ENCODE data around the gene SLC38A10. TPM values are rescaled to one million over a fixed set of nuclear protein-coding genes. Genes with fewer than 3 reads are reported as not detected.

Gene SLC38A10
- total and polyA plus RNA-seq, 2 of the 13 experiments (the other 11 are each of a cell fraction or from before 2014, with no cell fraction given) = 23.4 to 55.8 TPM

DNA sequence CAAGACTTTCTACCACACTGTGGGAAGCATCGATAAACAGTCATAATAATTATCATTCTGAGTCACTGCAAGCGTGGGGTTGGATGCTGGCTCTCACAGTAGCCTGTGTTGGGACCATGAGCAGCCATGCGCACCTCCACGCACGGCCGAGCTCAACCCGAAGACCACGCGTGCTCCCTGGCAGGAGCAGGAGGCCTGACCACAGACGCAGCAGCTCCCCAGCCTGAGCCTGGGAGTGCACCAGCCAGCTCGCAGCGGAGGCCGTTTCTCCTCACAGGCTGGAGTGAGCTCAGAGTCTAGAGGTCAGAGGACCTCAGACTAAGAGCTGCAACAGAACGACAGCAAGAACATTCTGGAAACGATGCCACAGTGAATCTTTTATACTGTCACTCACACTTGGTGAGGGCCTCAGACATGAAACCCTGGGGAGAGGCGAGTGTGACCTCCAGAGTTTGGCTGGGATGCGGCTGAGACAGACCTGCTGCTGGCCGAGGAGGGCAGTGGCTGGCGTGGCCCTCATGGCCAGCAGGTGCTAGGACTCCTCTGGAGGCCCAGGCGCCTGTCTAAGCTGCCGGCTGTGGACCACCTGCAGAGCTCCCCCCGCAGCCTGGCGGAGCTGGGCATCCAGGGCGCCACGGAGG lies 50.0 kb downstream of the SLC38A10 start (continued):
- no peak for TF ChIP-seq TEAD2 (CRISPR knock-in tag; IDR thresholded peaks at IDR 0.05)
- no peak for TF ChIP-seq TBP (CRISPR knock-in tag; IDR thresholded peaks at IDR 0.05)
- no peak for TF ChIP-seq ADNP (CRISPR knock-in tag; IDR thresholded peaks at IDR 0.05)
- TF ChIP-seq ZNF337 (CRISPR knock-in tag; IDR thresholded peaks at IDR 0.05; ENCODE audit: borderline replicate concordance, low read depth) = no peak
- TF ChIP-seq ZFX (CRISPR knock-in tag; IDR thresholded peaks at IDR 0.05; ENCODE audit: low read depth) = peak; percentile 36; the same call in 1 of the 2 replicates
- 0 out of 2 replicates have a peak, but pooled peaks have one; percentile 35 for TF ChIP-seq ZNF343 (CRISPR knock-in tag; IDR thresholded peaks at IDR 0.05)
- TF ChIP-seq HOXA7 (CRISPR knock-in tag; IDR thresholded peaks at IDR 0.05) = no peak
- no peak for TF ChIP-seq ELF1 (CRISPR knock-in tag; IDR thresholded peaks at IDR 0.05)
- no peak for TF ChIP-seq ZMAT5 (CRISPR knock-in tag; IDR thresholded peaks at IDR 0.05; ENCODE audit: borderline replicate concordance, low read depth)
- TF ChIP-seq ZNF225 (CRISPR knock-in tag; IDR thresholded peaks at IDR 0.05) = no peak
- no peak for TF ChIP-seq ONECUT2 (CRISPR knock-in tag; IDR thresholded peaks at IDR 0.05)
- no peak for TF ChIP-seq EP300 (IDR thresholded peaks at IDR 0.05; ENCODE audit: low read depth in 2 of 2, low read length in 2 of 2)
- TF ChIP-seq EP300 (CRISPR knock-in tag; IDR thresholded peaks at IDR 0.05; ENCODE audit: borderline replicate concordance) = no peak
- TF ChIP-seq HOXA3 (CRISPR knock-in tag; IDR thresholded peaks at IDR 0.05) = peak; percentile 8; the same call in 1 of the 2 replicates
- TF ChIP-seq ZNF292 (CRISPR knock-in tag; IDR thresholded peaks at IDR 0.05; ENCODE audit: borderline replicate concordance, low read depth) = no peak
- no peak for TF ChIP-seq NKX3-1 (CRISPR knock-in tag; IDR thresholded peaks at IDR 0.05)
- no peak for TF ChIP-seq SP1 (IDR thresholded peaks at IDR 0.05)
- TF ChIP-seq SP1 (CRISPR knock-in tag; IDR thresholded peaks at IDR 0.05) = 0 out of 2 replicates have a peak, but pooled peaks have one; percentile 8
- TF ChIP-seq ZNF616 (CRISPR knock-in tag; IDR thresholded peaks at IDR 0.05; ENCODE audit: low read depth) = 0 out of 2 replicates have a peak, but pooled peaks have one; percentile 42
- 0 out of 2 replicates have a peak, but pooled peaks have one; percentile 15 for TF ChIP-seq ZBTB43 (CRISPR knock-in tag; conservative IDR thresholded peaks at IDR 0.05)
- TF ChIP-seq ZFP36 (IDR thresholded peaks at IDR 0.05; ENCODE audit: borderline replicate concordance, low read depth, low read length, partially characterized antibody) = no peak
- no peak for TF ChIP-seq CBX5 (CRISPR knock-in tag; IDR thresholded peaks at IDR 0.05; ENCODE audit: borderline replicate concordance)
- no peak for TF ChIP-seq ELF4 (CRISPR knock-in tag; IDR thresholded peaks at IDR 0.05; ENCODE audit: borderline replicate concordance)
- peak; percentile 54 for TF ChIP-seq ZNF263 (CRISPR knock-in tag; IDR thresholded peaks at IDR 0.05)
- TF ChIP-seq ZNF790 (CRISPR knock-in tag; IDR thresholded peaks at IDR 0.05; ENCODE audit: borderline replicate concordance) = no peak
- no peak for TF ChIP-seq TEAD3 (CRISPR knock-in tag; optimal IDR thresholded peaks at IDR 0.05; ENCODE audit: borderline replicate concordance)
- TF ChIP-seq, protein P1, sequence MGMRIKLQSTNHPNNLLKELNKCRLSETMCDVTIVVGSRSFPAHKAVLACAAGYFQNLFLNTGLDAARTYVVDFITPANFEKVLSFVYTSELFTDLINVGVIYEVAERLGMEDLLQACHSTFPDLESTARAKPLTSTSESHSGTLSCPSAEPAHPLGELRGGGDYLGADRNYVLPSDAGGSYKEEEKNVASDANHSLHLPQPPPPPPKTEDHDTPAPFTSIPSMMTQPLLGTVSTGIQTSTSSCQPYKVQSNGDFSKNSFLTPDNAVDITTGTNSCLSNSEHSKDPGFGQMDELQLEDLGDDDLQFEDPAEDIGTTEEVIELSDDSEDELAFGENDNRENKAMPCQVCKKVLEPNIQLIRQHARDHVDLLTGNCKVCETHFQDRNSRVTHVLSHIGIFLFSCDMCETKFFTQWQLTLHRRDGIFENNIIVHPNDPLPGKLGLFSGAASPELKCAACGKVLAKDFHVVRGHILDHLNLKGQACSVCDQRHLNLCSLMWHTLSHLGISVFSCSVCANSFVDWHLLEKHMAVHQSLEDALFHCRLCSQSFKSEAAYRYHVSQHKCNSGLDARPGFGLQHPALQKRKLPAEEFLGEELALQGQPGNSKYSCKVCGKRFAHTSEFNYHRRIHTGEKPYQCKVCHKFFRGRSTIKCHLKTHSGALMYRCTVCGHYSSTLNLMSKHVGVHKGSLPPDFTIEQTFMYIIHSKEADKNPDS (CRISPR knock-in tag; IDR thresholded peaks at IDR 0.05) = 0 out of 2 replicates have a peak, but pooled peaks have one; percentile 46
- TF ChIP-seq ZNF431 (CRISPR knock-in tag; IDR thresholded peaks at IDR 0.05; ENCODE audit: borderline replicate concordance, low read depth) = no peak
- TF ChIP-seq KDM5B (CRISPR knock-in tag; IDR thresholded peaks at IDR 0.05; ENCODE audit: borderline replicate concordance) = no peak; the same call in 1 of the 2 replicates

All from HepG2 (cell line).